Endothelial cell of umbilical vein (primary cell): ENCODE measurements around the gene PRRX1. TPM values are rescaled to one million over a fixed set of nuclear protein-coding genes. Genes with fewer than 3 reads are reported as not detected.

Source experiments
- BruUV-seq: library from RNA; stranded (reverse); fragments of 400-500 nt; replicated peaks from 2 replicates; lab custom pipeline; 2021; lab: Mats Ljungman, UMichigan
- CTCF ChIA-PET: fragments of 300-600, 350-600 bp; sonication (Branson Sonifier 250); formaldehyde crosslinking; loops from one replicate; lab custom pipeline; 2021; ENCODE audit warnings: antibody characterized with exemption, inconsistent platforms; lab: Charles Lee
- POLR2A ChIA-PET: fragments of 300-600, 350-600 bp; sonication (Branson Sonifier 250); formaldehyde crosslinking; loops from one replicate; lab custom pipeline; 2021; ENCODE audit warnings: antibody characterized with exemption, inconsistent platforms; lab: Charles Lee
- DNase-seq: peaks from one replicate; pipeline ENCODE4 v3.0.0-alpha.2; 2011; ENCODE audit warnings: low read depth, low spot score
- FAIRE-seq: peaks from 2 replicates; lab custom pipeline; 2011; peaks lifted over from hg19 to GRCh38; lab: Jason Lieb, UNC
- H2AFZ ChIP-seq: 2 replicates; pipeline ENCODE4 v1.6.0; 2012; ENCODE audit warnings: low read depth, low read length, control low read depth, inconsistent platforms
- H3K27ac ChIP-seq: 2 replicates; pipeline ENCODE4 v1.5.1; 2011; ENCODE audit warnings: low read depth, mild to moderate bottlenecking, control low read depth, low read length, moderate library complexity; ENCODE audit not compliant: insufficient read depth
- H3K27me3 ChIP-seq, 2 experiments: 2 replicates each; pipeline versions ENCODE4 v1.6.0 to v1.6.1; 2011; ENCODE audit warnings: low read length in 2 of 2, mixed read lengths in 1 of 2; ENCODE audit not compliant: control insufficient read depth in 2 of 2, insufficient read depth in 2 of 2
- H3K36me3 ChIP-seq, 2 experiments: 2 replicates in 1 of 2; 3 replicates in 1 of 2; pipeline ENCODE4 v1.5.1; 2011; ENCODE audit warnings: low read length in 2 of 2, mild to moderate bottlenecking in 1 of 2, moderate library complexity in 1 of 2; ENCODE audit not compliant: control insufficient read depth in 2 of 2, insufficient read depth in 2 of 2; ENCODE audit errors: extremely low read depth in 1 of 2
- H3K4me1 ChIP-seq: 3 replicates; pipeline ENCODE4 v1.5.1; 2011; ENCODE audit warnings: mild to moderate bottlenecking, low read length; ENCODE audit not compliant: control insufficient read depth, insufficient read depth; ENCODE audit errors: extremely low read depth
- H3K4me2 ChIP-seq: 2 replicates; pipeline ENCODE4 v1.6.1; 2011; ENCODE audit warnings: low read length, control low read depth, mixed read lengths; ENCODE audit not compliant: insufficient read depth
- H3K4me3 ChIP-seq, 3 experiments: fragments of 200-600 bp in 1 of 3; sonication (generic), shearing (Covaris generic) in 1 of 3; replicated peaks in 1 of 3; 2 replicates each; pipeline ENCODE4 v1.5.1; 2011 to 2016; ENCODE audit warnings: control low read depth in 3 of 3, low read length in 3 of 3, mild to moderate bottlenecking in 2 of 3, inconsistent platforms in 1 of 3, low read depth in 1 of 3, moderate library complexity in 1 of 3; ENCODE audit not compliant: insufficient read depth in 1 of 3
- H3K79me2 ChIP-seq: 2 replicates; pipeline ENCODE4 v1.6.0; 2012; ENCODE audit warnings: low read length, inconsistent platforms; ENCODE audit not compliant: control insufficient read depth, insufficient read depth
- H3K9ac ChIP-seq: replicated peaks from 2 replicates; pipeline ENCODE3; 2011; ENCODE audit warnings: low read length, control low read depth; ENCODE audit not compliant: insufficient read depth; ENCODE audit errors: extremely low read depth
- H3K9me1 ChIP-seq: replicated peaks from 3 replicates; pipeline ENCODE4 v1.6.0; 2011; ENCODE audit warnings: mild to moderate bottlenecking, low read length; ENCODE audit not compliant: control insufficient read depth, insufficient read depth; ENCODE audit errors: extremely low read depth
- H3K9me3 ChIP-seq: replicated peaks from 2 replicates; pipeline ENCODE4 v1.5.1; 2012; ENCODE audit warnings: low read length, inconsistent platforms; ENCODE audit not compliant: control insufficient read depth, insufficient read depth
- H4K20me1 ChIP-seq: replicated peaks from 2 replicates; pipeline ENCODE3; 2011; ENCODE audit warnings: mild to moderate bottlenecking, low read length; ENCODE audit not compliant: control insufficient read depth, insufficient read depth; ENCODE audit errors: extremely low read depth
- FOS ChIP-seq: IDR thresholded peaks from 2 replicates; pipeline ENCODE4 v1.6.1; 2011; ENCODE audit warnings: mild to moderate bottlenecking, low read length, moderate library complexity, borderline replicate concordance; ENCODE audit not compliant: insufficient read depth
- GATA2 ChIP-seq: IDR thresholded peaks from 2 replicates; pipeline ENCODE4 v1.7.0; 2011; ENCODE audit warnings: low read depth, mild to moderate bottlenecking, moderate library complexity, mixed read lengths, low read length; ENCODE audit not compliant: insufficient read length, insufficient read depth
- MYC ChIP-seq: IDR thresholded peaks from one replicate; pipeline ENCODE4 v1.6.1; 2011; ENCODE audit warnings: mild to moderate bottlenecking, low read depth, low read length
- dilution Hi-C: fragments of 300-500 bp; cut with MboI; formaldehyde crosslinking; loops from one replicate; pipeline ENCODE4 v1.15.0; 2019; ENCODE audit warnings: low sequenced_read_pairs; ENCODE audit not compliant: extremely low pct_ligation_motif_present
- intact Hi-C: fragments of 100-400 bp; cut with micrococcal nuclease; formaldehyde crosslinking; loops from one replicate; pipeline ENCODE4 v1.10.0; 2022
- polyA plus RNA-seq, 4 experiments: library from polyadenylated mRNA; depleted of rRNA in 3 of 4; stranded (reverse) in 3 of 4; unstranded in 1 of 4; fragments of >200 nt; gene quantifications; 2 replicates each; pipeline versions ENCODE4 v1.2.1 to v1.2.3, GENCODE V29; 2011 to 2012; ENCODE audit warnings: missing spikeins in 1 of 4
- total RNA-seq: library from RNA; stranded (reverse); gene quantifications from 2 replicates; pipeline ENCODE4 v1.2.3, GENCODE V29; 2021

PRRX1 gene
- total and polyA plus RNA-seq, 2 donors (not counting 3 experiments of a cell fraction or from before 2014, with no cell fraction given): 0.03 TPM; not detected in 1

DNA sequence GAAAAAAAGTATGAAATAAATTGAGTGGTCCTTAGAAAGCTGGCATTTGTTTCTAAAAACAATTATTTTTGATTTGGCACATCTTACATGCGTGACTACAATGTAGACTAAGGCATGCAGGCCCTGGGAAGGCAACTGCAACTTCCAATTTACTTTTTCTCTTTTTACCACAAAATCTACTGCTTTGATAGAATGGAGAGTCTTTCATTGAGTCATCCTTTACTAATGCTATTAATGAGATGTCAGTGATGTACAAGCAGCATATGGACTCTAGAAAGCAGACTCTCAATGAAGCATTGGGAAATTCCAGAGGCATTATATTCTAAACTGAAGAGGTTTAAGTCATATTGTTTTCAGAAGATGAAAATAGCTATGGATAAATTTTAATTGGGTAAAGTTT, 29.6 kb upstream of the PRRX1 start:
- peaks cover 11% of the 10 kb centered on the region for H3K4me1 ChIP-seq
- no peak overlapping the region for H3K4me3 ChIP-seq
- BruUV-seq: no TSS peak
- H3K79me2 ChIP-seq: no peaks in the 10 kb centered on the region
- peak overlapping the region; percentile 90 for H2AFZ ChIP-seq
- H4K20me1 ChIP-seq: no peaks in the 10 kb centered on the region
- no peaks in the 10 kb centered on the region for H3K9me1 ChIP-seq
- H3K4me2 ChIP-seq: peak overlapping the region; percentile 55
- FAIRE-seq: no peak
- dilution Hi-C loops (no loop called here), intact Hi-C loops (no loop called here)
- POLR2A ChIA-PET: no interaction called here
- H3K9ac ChIP-seq: no peak overlapping the region
- no peak for TF ChIP-seq GATA2
- H3K27ac ChIP-seq: peak overlapping the region; percentile 18
- CTCF ChIA-PET: interaction anchor here (0.6 kb wide), 1 partner anchor 55 kb away, joined by 3 read pairs; no protein-coding TSS in a partner anchor
- H3K9me3 ChIP-seq: no peaks in the 10 kb centered on the region
- no peaks in the 10 kb centered on the region for H3K36me3 ChIP-seq
- no peaks in the 10 kb centered on the region for H3K27me3 ChIP-seq
- DNase-seq: no peak

DNA sequence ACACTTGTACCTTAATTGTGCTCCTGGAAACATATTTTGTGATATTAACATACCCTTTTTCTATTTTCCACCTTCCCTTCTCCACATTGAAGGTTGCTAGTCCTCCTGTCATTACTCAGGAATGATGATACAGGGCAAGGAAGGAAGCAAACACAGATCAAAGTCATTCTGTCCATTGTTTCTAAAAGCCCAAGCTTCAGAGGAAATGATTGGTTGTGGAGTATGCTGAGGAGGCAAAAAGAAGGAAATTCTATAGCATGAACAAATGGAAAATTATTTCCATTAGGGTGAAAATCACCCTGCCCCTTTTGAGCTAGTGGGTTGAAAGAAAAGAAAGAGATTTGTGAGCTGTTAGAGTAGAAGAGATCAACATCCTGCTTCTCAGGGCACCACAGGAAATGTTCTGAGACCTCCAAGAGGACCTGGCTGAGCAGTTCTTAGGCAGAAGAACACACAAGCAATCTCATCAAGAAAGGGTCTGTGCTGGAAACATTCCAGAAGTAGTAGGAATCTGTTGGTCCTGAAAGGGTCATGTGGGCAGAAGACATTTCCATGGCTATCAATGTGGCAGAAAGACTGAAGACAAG, 29.0 kb upstream of the PRRX1 start:
- Histone ChIP-seq H3K4me3 (peak overlapping the region in 1 of 3 experiments; percentile 11), H3K36me3 (no peaks in the 10 kb centered on the region), H3K79me2 (no peaks in the 10 kb centered on the region), H3K4me2 (peak overlapping the region; percentile 55), H2AFZ (peak overlapping the region; percentile 90), H3K27me3 (no peaks in the 10 kb centered on the region), H3K4me1 (peaks cover 11% of the 10 kb centered on the region), H3K27ac (peak overlapping the region; percentile 32), H3K9ac (no peak overlapping the region), H4K20me1 (no peaks in the 10 kb centered on the region), H3K9me1 (no peaks in the 10 kb centered on the region), H3K9me3 (no peaks in the 10 kb centered on the region)
- TF ChIP-seq FOS (peak; percentile 76), MYC (no peak)
- CTCF ChIA-PET: interaction anchor here (1.1 kb wide), 1 partner anchor 564 kb away, joined by 3 read pairs; no protein-coding TSS in a partner anchor
- DNase-seq (peak; percentile 60), FAIRE-seq (peak; percentile 87)
- intact Hi-C loops (no loop called here), dilution Hi-C loops (no loop called here)
- POLR2A ChIA-PET: no interaction called here
- no TSS peak for BruUV-seq
